OCI-LY1 (cell line): ENCODE results near the gene CORIN.
"Not testable (repeated sequence)": the region's sequence is repeated elsewhere in the genome, so short reads cannot be mapped to it uniquely, and the experiment has no call there.

Experiments used
- H2AFZ ChIP-seq: fragments of 200-600 bp; sonication (generic), shearing (Covaris generic); 2 replicates; pipeline ENCODE4 v1.6.0; 2014; ENCODE audit warnings: antibody characterized with exemption, mild to moderate bottlenecking, low read length
- H3F3A ChIP-seq: fragments of 200-600 bp; sonication (generic), shearing (Covaris generic); 2 replicates; pipeline ENCODE4 v1.6.0; 2014; ENCODE audit warnings: mild to moderate bottlenecking, antibody characterized with exemption, low read length, moderate library complexity; ENCODE audit not compliant: insufficient read depth
- H3K27ac ChIP-seq: fragments of 200-600 bp; sonication (generic); 2 replicates; pipeline ENCODE4 v1.5.1; 2014; ENCODE audit warnings: low read length, mixed run types, mild to moderate bottlenecking, low read depth; ENCODE audit not compliant: poor library complexity, severe bottlenecking
- H3K27me3 ChIP-seq: fragments of 200-600 bp; sonication (generic); 2 replicates; pipeline ENCODE4 v1.6.0; 2014; ENCODE audit warnings: antibody characterized with exemption, mild to moderate bottlenecking, low read length, moderate library complexity; ENCODE audit not compliant: insufficient read depth
- H3K36me3 ChIP-seq: fragments of 200-600 bp; sonication (generic); 2 replicates; pipeline ENCODE4 v1.6.1; 2014; ENCODE audit warnings: mild to moderate bottlenecking, antibody characterized with exemption, low read length, moderate library complexity, mixed read lengths; ENCODE audit not compliant: insufficient read depth
- H3K4me1 ChIP-seq: fragments of 200-600 bp; sonication (generic); 2 replicates; pipeline ENCODE4 v1.5.1; 2014; ENCODE audit warnings: mild to moderate bottlenecking, low read length, moderate library complexity; ENCODE audit not compliant: insufficient read depth, severe bottlenecking
- H3K4me2 ChIP-seq: fragments of 200-600 bp; sonication (generic), shearing (Covaris generic); 2 replicates; pipeline ENCODE4 v1.6.1; 2014; ENCODE audit warnings: low read length
- H3K4me3 ChIP-seq: fragments of 200-600 bp; sonication (generic); 2 replicates; pipeline ENCODE4 v1.5.1; 2014; ENCODE audit warnings: low read length, low read depth, mild to moderate bottlenecking, mixed read lengths; ENCODE audit not compliant: poor library complexity, severe bottlenecking
- H3K79me2 ChIP-seq: fragments of 200-600 bp; shearing (Covaris generic); 2 replicates; pipeline ENCODE4 v1.6.1; 2016; ENCODE audit warnings: mixed run types, low read length, mixed read lengths; ENCODE audit not compliant: insufficient read depth
- H3K9ac ChIP-seq: fragments of 200-600 bp; sonication (generic), shearing (Covaris generic); 2 replicates; pipeline ENCODE4 v1.6.1; 2014; ENCODE audit warnings: mild to moderate bottlenecking, low read length, mixed read lengths
- H3K9me2 ChIP-seq: fragments of 200-600 bp; sonication (generic), shearing (Covaris generic); 2 replicates; pipeline ENCODE4 v1.6.1; 2014; ENCODE audit warnings: low read depth, mild to moderate bottlenecking, low read length, mixed read lengths
- H3K9me3 ChIP-seq: fragments of 200-600 bp; shearing (Covaris generic); 2 replicates; pipeline ENCODE4 v1.6.1; 2014; ENCODE audit warnings: low read length, mixed read lengths
- H4K20me1 ChIP-seq: fragments of 200-600 bp; sonication (generic), shearing (Covaris generic); 2 replicates; pipeline ENCODE4 v1.6.0; 2016; ENCODE audit warnings: mild to moderate bottlenecking, low read length; ENCODE audit not compliant: insufficient read depth
- CTCF ChIP-seq: fragments of 200-600 bp; sonication (generic), shearing (Covaris generic); IDR thresholded peaks from 2 replicates; pipeline ENCODE4 v1.5.1; 2017; ENCODE audit warnings: mild to moderate bottlenecking, antibody characterized with exemption, low read length, moderate library complexity, mixed read lengths
- EZH2 ChIP-seq: fragments of 200-600 bp; sonication (generic), shearing (Covaris generic); IDR thresholded peaks from 2 replicates; pipeline ENCODE4 v1.8.0; 2017; ENCODE audit warnings: borderline replicate concordance, mixed run types, mild to moderate bottlenecking, antibody characterized with exemption, low read length, moderate library complexity, mixed read lengths

The CORIN gene

GRCh38 chr4:47776353-47776752, 61.5 kb downstream of the CORIN start:
- no peak overlapping the region for H3K4me3 ChIP-seq
- no peaks in the 10 kb centered on the region for H3K9me3 ChIP-seq
- H3K4me2 ChIP-seq: no peak overlapping the region
- H3K4me1 ChIP-seq: no peaks in the 10 kb centered on the region
- H3F3A ChIP-seq: no peaks in the 10 kb centered on the region
- no peaks in the 10 kb centered on the region for H3K36me3 ChIP-seq
- H3K27ac ChIP-seq: no peak overlapping the region
- H3K79me2 ChIP-seq: no peaks in the 10 kb centered on the region
- H3K27me3 ChIP-seq: no peaks in the 10 kb centered on the region
- no peak for TF ChIP-seq CTCF
- no peaks in the 10 kb centered on the region for H3K9me2 ChIP-seq
- no peaks in the 10 kb centered on the region for H4K20me1 ChIP-seq
- no peak overlapping the region for H3K9ac ChIP-seq
- no peak overlapping the region for H2AFZ ChIP-seq

GRCh38 chr4:47774079-47774478, 63.8 kb downstream of the CORIN start:
- Histone ChIP-seq H3K4me2 (no peak overlapping the region), H3F3A (no peaks in the 10 kb centered on the region), H3K79me2 (no peaks in the 10 kb centered on the region), H3K36me3 (no peaks in the 10 kb centered on the region), H3K27me3 (no peaks in the 10 kb centered on the region), H3K9me3 (no peaks in the 10 kb centered on the region), H3K9me2 (no peaks in the 10 kb centered on the region), H3K4me1 (no peaks in the 10 kb centered on the region), H4K20me1 (no peaks in the 10 kb centered on the region), H2AFZ (no peak overlapping the region), H3K27ac (no peak overlapping the region), H3K9ac (no peak overlapping the region), H3K4me3 (no peak overlapping the region)
- TF ChIP-seq CTCF: no peak
- TF ChIP-seq EZH2: no peak

- no peaks in the 10 kb centered on the region for H3K79me2 ChIP-seq
- H3K9me2 ChIP-seq: no peaks in the 10 kb centered on the region
Measured at GRCh38 chr4:47771020-47771419, 66.8 kb downstream of the CORIN start.

GRCh38 chr4:47767956-47768355, 69.9 kb downstream of the CORIN start:
- H4K20me1 ChIP-seq, H3F3A ChIP-seq, H3K9ac ChIP-seq, H3K36me3 ChIP-seq, H3K9me3 ChIP-seq, H3K27me3 ChIP-seq, H3K4me3 ChIP-seq, H3K79me2 ChIP-seq, H3K4me2 ChIP-seq, H3K9me2 ChIP-seq, H3K4me1 ChIP-seq, H2AFZ ChIP-seq, H3K27ac ChIP-seq: not testable (repeated sequence)

More at GRCh38 chr4:47771020-47771419, 66.8 kb downstream of the CORIN start:
- Histone ChIP-seq H2AFZ (no peak overlapping the region), H3K4me1 (no peaks in the 10 kb centered on the region), H4K20me1 (no peaks in the 10 kb centered on the region), H3K4me2 (no peak overlapping the region), H3K27me3 (no peaks in the 10 kb centered on the region), H3K9me3 (no peaks in the 10 kb centered on the region), H3K27ac (no peak overlapping the region), H3F3A (no peaks in the 10 kb centered on the region), H3K36me3 (no peaks in the 10 kb centered on the region), H3K9ac (no peak overlapping the region), H3K4me3 (no peak overlapping the region)
- no peak for TF ChIP-seq EZH2
- TF ChIP-seq CTCF: no peak
